Jurkat, Clone E6-1 (cell line): ENCODE measurements around the gene HEG1.

Experiments
- DNase-seq: peaks from one replicate; pipeline ENCODE4 v3.0.0-alpha.2; 2011; ENCODE audit warnings: low read depth, low spot score
- H3K4me3 ChIP-seq: 2 replicates; pipeline ENCODE4 v1.5.1; 2011; ENCODE audit warnings: mild to moderate bottlenecking, low read length, control low read depth, moderate library complexity

Gene HEG1

DNA sequence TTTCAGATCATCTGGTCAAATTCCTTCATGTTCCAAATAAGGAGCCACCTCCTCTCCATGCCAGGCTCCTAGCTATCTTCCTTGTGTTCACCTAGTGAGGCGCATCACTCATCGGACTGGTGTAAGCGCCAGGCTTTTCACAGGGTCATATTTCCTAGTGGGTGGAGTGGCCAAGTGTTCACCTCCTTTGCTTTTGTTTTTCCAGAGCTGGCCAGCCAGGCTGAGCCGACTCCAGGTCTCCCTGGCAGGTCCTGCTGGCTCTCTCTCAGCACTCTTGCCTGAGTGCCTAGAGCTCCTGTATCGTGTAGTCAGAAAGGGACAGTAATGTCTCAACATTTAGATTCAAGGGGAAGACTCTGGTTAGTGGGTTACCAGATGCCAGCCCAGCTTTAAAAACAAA is 31.0 kb downstream of the HEG1 start:
- H3K4me3 ChIP-seq = no peak overlapping the region
- no peak for DNase-seq

DNA sequence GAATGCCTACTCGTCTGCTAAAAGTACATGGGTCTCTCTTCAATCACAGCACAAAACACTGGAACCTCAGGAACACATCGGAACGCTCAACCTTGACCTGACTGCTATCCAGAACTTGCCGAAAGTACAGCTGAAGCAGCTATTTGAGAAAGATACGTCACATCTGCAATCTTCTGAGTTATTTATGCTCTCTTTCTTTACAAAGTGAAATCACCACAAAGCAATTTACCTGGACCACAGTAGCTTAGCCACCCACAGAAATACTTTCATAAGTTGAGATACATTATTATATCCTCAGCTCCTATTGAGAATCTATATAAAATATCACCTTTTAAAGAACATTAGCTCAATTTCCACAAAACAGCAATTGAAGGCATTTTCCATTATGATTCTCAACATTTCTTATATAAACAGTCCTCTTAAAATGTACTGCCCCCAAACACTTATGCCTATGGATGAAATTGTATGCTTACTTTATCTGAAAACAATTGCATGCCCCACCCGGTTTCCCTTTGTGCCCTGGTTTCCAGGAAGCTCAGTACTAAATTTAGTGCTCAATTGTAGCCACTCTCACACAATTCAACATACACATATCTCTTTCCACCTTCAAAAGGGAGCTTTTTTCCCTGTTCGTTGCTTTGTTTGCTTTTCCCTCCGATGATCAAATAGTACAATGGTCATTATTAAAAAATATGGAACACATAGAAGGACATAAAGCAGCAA is 31.8 kb downstream of the HEG1 start:
- DNase-seq = no peak
- H3K4me3 ChIP-seq = no peak overlapping the region

DNA sequence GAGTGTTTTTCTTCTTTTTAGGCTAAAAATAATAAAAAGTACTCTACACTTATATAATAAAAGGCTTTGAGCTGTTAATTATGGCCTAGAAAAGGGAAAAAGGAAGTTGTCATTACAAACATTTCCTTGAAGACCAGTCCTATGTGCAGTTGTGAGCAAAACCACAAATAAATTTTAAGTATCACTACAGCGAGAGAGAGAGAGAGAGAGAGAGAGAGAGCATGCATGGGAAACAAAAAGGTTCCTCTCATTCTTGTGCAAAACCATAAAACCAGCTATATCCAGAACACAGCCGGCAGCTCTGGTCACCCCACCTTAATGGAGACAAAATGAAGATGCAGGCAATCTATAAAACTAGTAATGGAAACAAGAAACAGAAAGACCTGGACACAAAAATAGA is 33.6 kb downstream of the HEG1 start:
- no peak for DNase-seq
- no peak overlapping the region for H3K4me3 ChIP-seq

DNA sequence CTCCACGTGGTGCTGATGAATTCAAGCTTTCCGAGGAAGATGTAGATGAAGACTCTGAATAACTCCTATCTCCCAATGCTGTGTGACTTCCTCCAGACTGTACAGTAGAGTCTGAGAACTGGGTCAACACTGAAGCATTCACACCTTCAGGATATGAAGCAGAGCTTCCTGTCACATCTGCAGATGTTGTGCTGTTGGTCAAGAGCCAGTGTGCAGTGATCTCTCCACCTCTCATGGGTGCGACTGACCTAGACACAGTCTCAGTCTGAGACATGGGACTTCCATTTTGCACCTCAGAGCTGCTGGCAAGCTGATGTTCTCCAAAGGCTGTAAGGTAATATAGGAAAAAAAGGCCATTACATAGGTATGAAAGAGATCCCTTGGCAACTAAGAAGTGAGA is 36.5 kb downstream of the HEG1 start:
- H3K4me3 ChIP-seq = no peak overlapping the region
- no peak for DNase-seq

DNA sequence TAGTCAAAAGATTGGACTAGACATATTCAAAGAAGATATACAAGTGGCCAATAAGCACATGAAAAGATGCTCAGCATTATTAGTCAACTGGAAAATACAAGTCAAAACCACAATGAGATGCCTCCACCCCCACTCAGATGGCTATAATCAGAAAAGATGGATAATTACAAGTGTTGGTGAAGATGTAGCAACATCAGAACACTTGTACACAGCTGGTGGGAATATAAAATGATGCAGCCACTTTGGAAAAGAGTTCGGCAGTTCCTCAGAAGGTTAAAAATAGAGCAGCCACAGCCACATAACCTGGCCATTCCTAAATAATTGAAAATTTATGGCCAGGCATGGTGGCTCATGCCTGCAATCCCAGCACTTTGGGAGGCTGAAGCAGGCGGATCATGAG is 38.4 kb downstream of the HEG1 start:
- no peak for DNase-seq

DNA sequence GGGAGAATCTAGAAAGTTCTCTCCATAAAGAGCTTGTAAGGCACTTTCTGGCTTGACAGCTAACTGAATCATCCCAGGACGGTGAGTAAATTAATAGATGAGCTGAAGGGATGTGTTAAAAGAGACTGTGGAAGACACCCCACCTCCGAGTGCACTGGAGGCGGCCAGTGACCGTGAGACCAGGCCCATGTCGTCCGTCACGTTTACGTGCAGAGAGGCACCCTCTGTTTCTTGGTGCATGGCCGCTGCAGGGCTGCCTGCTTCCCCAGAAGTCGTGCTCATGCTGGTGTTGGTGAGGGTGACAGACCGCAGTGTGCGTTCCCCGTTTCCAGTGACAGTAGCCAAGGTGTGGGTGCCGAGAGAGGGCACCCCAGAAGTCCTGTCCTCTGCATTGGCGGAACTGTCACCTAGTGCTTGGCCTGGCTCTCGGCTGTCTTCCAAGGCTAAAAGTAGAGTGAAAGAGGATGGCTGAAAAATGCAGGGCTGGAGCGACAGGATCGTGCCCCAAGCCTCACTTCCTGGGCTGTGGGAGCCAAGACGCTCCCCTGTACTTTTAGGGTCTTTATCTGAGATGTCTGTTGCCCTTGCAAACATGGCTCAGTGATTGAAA is 41.1 kb downstream of the HEG1 start:
- no peak overlapping the region for H3K4me3 ChIP-seq
- no peak for DNase-seq

More for the DNA sequence above, 38.4 kb downstream of the HEG1 start:
- no peak overlapping the region for H3K4me3 ChIP-seq

DNA sequence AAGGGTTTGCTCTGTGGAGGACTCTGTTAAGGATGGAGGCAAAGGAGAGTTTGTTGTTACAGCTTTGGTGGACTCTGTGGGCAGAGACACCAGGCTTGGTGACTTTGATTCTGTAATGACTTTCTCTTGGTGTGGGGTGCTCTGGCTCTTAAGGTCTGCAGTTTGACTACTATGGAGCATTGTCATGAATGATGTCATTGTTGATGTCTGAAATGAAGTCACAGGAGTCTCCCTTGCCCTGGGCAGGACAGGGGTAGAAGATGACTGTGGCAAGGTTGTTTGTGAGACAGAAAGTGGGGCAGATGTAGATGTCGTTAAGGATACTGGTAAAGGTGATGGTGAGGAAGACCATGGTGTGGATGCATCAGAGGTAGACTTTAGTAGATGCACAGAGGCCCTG is 42.7 kb downstream of the HEG1 start:
- no peak for DNase-seq
- H3K4me3 ChIP-seq = no peak overlapping the region

DNA sequence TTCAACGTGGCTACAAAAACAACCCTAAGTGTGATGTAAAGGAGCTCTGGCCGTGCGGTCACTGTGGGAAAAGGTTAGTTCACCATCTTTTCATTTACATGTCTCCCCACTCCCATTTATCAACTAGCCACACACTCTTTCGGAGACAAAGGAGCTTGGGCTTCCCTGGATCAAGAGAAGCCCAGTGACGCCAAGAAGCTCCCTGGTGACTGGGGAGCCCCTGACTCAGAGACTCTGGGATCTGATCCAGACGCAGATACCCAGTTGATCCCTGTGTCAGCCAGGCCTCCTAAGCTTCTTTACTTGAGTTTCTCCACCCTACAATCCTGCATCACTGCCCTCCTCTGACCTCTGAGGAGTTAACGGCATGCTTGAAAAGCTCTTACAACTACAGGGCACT is 43.9 kb downstream of the HEG1 start:
- DNase-seq = no peak
- H3K4me3 ChIP-seq = no peak overlapping the region

DNA sequence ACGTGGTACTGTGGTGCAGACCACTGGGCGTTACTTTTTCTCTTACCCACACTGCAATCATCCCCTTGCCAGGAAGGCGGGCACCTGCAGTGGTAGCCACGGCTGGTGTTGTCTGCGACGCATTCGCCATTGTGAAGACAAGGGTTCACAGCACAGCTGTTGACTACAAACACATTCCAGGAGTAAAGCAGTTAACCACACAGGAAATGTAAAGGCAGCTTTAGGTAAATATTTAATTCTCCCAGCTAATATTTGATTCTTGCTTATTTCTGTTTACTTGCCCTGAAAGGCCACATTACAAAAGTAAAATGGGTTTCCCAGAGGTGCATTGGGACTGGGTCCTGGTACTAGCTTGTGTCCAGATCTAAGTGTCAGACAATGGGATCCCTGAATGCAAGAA is 45.4 kb downstream of the HEG1 start:
- H3K4me3 ChIP-seq = peak overlapping the region; percentile 6; the same call in 1 of the 2 replicates
- peak; percentile 83 for DNase-seq

DNA sequence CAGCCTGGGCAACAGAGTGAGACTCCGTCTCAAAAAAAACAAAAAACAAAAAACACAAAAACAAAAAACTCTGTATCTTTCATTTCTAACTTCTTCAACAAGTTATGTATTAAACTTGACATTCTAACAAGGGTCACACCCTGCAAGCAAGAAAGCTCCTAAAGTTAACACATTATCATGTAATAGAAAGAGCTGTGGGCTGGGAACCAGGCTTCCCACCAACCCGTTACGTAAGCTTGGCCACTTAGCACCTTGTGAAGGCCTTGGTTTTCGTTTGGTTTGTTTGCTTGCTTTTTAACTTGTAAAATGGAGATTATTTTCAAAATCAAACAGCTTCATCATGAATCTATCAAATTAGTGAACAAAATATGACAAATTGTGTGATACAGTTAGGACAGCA is 47.0 kb downstream of the HEG1 start:
- no peak overlapping the region for H3K4me3 ChIP-seq
- DNase-seq = no peak

DNA sequence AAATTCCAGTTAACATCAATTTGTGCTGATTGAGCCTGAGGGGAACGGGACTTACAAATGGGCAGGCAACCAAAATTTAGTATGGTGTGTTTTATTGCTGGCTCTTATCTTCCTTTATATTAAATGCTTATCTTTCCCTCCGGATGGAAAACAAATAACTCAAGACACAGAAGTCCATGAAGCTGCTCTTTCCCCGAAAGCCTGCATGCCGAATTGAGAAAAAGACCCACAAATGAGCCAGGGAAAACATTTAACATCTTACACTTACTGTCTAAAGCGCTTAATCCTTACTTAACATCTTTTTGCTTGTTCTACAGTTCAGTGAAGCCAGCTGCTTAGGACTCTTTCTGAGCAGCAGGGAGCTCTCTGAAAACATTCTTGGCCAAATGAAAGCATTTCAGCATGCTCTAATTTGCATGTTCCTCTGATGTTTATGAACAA is 49.5 kb downstream of the HEG1 start:
- no peak overlapping the region for H3K4me3 ChIP-seq
- DNase-seq = no peak

DNA sequence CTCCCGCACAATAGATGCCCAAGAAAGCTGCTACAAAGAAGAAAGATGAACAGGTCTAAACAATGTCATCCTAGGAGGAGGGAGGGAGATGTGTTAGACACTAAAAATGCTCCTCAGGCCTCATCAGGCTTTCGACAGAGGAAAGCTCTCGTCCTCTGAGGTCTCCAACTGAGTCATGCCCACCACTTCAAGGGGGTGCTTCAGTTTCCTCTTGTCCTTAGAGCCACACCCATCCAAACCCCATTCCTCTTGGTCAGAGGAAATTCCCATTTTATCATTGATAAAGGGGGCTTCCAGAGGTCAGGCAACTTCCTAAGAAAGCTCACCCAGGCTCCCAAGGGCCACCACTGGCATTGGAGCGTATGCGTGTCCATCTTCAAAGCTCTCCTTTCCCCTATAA is 50.1 kb downstream of the HEG1 start:
- no peak for DNase-seq

DNA sequence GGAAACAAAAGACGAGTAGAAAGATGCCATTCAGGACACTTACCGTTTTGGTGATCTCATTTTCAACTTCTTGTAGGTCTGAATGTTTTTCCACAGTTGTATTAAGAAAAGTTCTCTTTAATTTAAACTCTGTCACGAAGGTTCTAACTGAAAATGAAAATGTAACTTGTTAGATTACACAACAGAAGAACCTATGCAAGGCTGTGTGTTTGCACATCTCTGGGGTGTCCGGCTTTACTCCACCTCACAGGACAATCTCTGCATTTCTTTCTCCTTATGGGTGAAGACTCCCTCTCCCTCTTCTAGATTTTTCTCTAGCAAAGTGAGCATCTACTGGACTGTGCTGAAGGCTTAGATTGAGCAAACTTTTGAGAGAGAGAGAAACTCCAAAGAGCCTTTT is 50.6 kb downstream of the HEG1 start:
- H3K4me3 ChIP-seq = no peak overlapping the region
- no peak for DNase-seq

More for the DNA sequence above, 50.1 kb downstream of the HEG1 start:
- H3K4me3 ChIP-seq = no peak overlapping the region

DNA sequence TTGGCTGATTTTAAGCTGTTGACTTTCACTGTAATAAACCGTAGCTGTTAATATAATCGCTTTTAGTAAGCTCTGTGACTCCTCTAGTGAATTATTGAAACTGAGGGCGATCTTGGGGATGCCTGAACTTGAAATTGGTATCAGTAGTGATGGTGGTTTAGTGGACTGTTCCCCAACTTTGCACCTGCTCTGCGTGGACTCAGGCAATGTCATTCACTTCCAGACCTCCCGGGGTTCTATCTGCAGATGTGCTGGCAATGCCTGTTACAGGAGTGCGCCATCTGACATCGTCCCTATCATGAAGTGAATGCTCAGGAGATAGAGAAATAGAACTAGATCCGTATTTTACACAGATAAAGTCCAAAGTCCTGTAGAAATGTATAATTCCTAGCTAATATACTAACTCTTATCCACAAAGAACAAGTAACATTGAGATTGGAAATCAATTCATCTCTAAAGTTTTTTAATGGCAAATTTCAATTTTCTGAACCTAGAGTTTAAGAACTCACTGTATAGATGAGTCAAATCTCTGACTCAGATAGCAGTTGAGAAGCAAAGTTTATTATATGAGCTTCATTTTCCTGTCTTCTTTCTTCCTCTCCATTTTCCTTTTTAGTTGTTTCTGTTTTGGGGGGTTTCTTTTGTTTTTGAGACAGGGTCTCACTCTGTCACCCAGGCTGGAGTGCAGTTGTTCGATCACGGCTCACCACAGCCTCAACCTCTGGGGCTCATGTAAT is 51.8 kb downstream of the HEG1 start:
- no peak overlapping the region for H3K4me3 ChIP-seq
- no peak for DNase-seq

DNA sequence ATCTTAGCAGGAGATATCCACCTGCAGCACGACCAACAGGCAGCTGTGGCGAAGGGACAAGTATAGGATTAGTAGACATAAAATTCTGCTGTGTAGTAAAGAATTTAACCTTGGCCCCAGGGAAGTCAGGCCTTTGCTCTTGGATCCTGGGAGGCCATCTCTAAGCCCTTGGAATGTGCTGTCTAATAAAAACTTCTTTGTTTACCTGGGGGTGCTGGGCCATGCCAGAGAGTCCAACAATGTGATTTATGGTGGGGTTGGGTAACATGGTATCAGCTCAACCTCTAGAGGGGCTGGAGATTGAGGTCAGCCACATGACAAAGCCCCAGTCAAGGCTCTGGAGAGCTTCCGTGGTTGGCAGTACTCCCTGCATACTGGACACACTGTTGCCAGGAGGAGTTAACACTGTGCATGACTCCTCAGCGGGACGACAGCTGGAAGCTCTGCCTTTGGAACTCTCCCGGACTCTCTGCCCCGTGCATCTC is 52.4 kb downstream of the HEG1 start:
- no peak for DNase-seq
- H3K4me3 ChIP-seq = no peak overlapping the region

DNA sequence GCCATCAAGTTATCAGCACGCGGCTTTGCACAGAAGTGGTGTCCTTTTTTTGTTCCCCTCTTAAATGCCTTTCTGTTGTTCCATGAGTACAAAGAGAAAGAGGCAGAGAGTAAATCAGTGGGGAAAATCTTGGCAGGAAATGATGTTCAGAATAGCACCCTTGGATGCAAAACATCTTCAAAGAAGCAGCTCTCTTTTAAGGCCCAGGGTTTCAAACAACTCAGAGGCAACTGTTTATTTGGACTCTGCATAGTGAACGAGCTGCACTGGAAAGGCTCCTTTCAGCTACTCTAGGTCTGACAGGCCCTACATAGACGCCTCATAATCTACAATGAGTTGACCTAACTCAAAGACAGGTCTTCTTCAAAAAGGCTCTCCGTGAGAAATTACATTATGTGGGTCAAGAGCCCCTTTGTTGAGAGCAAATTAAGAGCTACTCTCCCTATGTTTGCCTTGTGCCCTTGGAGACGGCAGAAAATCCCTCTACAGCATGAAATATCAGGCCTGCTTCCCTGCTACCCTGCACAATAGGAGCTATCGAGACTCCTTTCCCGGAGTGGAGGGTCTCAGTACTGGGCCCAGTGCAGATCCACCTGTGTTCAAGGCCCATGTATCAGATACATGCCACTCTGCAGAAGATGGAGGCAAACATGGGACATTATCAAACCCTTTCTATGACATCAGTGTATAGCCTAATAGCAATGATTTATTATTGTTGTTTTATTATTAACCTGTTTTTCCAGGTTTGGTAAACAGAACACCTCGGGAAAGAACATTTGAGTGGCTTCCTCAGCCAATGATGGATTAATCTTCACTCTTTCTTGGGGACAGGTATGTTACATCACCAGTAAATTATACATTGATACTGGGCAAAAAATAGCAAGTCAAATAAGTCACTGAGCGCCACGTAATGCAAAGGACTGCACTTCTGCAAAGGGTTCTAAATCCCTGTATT is 53.1 kb downstream of the HEG1 start:
- no peak for DNase-seq
- no peak overlapping the region for H3K4me3 ChIP-seq

DNA sequence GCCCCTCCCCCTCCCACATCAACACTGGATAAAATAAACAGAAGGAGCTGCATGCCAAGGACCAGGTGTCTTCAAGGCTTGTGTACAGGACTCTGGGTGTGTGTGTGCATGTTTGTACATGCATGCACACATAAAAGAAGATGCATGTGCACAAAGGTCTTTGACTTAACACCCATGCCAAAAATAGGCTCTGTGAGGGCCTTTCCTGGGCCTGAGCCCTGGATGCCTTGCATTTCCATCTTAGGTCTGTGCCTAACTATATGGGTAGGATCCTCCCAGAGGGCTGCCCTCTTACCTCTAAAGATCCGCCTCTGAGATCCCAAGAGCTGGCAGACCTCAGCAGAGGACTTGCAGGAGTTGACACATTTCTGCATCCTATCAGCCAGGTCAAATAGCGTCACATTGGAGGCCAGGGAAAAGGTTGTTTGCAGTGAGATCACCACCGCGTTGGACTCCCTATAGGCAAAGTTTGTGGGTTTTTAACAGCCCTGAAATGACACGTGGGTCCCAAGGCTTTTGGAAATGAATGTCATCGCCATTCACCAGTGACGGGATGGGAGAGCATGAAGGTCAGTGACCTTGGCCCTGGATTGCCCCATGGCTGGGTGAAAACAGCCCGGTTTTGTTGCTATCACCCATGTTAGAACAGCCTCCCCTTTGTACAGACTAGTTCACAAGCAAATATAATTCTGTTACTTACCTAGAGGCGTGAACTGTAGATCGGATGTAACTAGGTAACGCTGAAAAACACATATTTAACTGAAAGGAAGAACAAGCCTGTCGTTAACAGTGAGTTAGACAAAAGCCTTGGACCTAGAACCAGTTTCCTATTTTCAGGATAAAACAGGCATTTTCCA is 54.0 kb downstream of the HEG1 start:
- H3K4me3 ChIP-seq = no peak overlapping the region
- no peak for DNase-seq

DNA sequence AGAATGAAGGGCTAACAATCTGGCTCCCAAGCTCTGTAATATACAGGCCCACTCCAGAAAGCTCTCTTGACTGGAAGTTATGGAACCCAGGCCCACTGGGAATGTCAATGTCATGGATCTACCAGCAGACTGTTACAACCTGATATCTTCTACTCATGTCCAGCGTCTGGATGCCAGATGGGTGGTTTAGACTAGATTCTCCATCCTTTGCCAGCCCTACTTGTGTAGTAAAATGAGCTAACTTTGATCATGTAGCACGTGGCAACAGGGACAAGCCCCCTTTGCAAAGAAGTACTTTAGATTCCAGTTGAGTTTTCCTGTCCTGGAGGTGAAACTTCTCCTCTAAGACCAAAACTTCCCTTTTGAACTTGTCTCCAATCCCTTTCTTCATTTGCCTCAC is 55.1 kb downstream of the HEG1 start:
- no peak overlapping the region for H3K4me3 ChIP-seq
- DNase-seq = no peak
